Panc1 (cell line): ENCODE measurements around the gene GSG1L. TPM values are rescaled to one million over a fixed set of nuclear protein-coding genes. Genes with fewer than 3 reads are reported as not detected.

Source experiments
- ATAC-seq: fragments of 200-7000 bp; cut with Tn5 transposase; 2 replicates; pipeline ENCODE4 v1.9.1; 2020; ENCODE audit warnings: mild to moderate bottlenecking, moderate library complexity
- BruUV-seq: library from RNA; stranded (reverse); fragments of 400-500 nt; replicated peaks from 2 replicates; lab custom pipeline; 2021; lab: Mats Ljungman, UMichigan
- CTCF ChIA-PET: fragments of 300-600 bp; sonication (Branson Sonifier 250); formaldehyde crosslinking; loops from one replicate; lab custom pipeline; 2022; ENCODE audit warnings: antibody characterized with exemption; lab: Charles Lee
- POLR2A ChIA-PET: fragments of 300-600 bp; sonication (Branson Sonifier 250); formaldehyde crosslinking; loops from one replicate; lab custom pipeline; 2022; ENCODE audit warnings: antibody characterized with exemption; lab: Charles Lee
- DNase-seq: peaks from one replicate; pipeline ENCODE4 v3.0.0-alpha.2; 2010; ENCODE audit warnings: low read depth, low spot score
- H3K27ac ChIP-seq: 2 replicates; pipeline ENCODE4 v1.5.1; 2011; ENCODE audit warnings: mild to moderate bottlenecking, low read length, inconsistent platforms
- H3K27me3 ChIP-seq: fragments of 200-500 bp; sonication (Bioruptor generic); 2 replicates; pipeline ENCODE4 v1.6.0; 2014; ENCODE audit warnings: low read length, inconsistent platforms; ENCODE audit not compliant: control insufficient read depth, insufficient read depth
- H3K36me3 ChIP-seq: fragments of 200-500 bp; sonication (Bioruptor generic); 2 replicates; pipeline ENCODE4 v1.5.1; 2014; ENCODE audit warnings: inconsistent platforms, mild to moderate bottlenecking, low read length, moderate library complexity; ENCODE audit not compliant: control insufficient read depth, insufficient read depth
- H3K4me1 ChIP-seq: 2 replicates; pipeline ENCODE4 v1.5.1; 2011; ENCODE audit warnings: inconsistent platforms, mild to moderate bottlenecking, low read length, moderate library complexity; ENCODE audit not compliant: control insufficient read depth, insufficient read depth
- H3K4me3 ChIP-seq, 2 experiments: 2 replicates each; pipeline ENCODE4 v1.5.1; 2011 to 2012; ENCODE audit warnings: low read depth in 2 of 2, low read length in 2 of 2, mild to moderate bottlenecking in 2 of 2, inconsistent platforms in 1 of 2, moderate library complexity in 1 of 2
- H3K9me3 ChIP-seq: fragments of 200-500 bp; sonication (Bioruptor generic); 2 replicates; pipeline ENCODE4 v1.5.1; 2014; ENCODE audit warnings: low read depth, mild to moderate bottlenecking, inconsistent platforms, low read length, moderate library complexity; ENCODE audit not compliant: control insufficient read depth, insufficient read depth
- POLR2AphosphoS5 ChIP-seq: IDR thresholded peaks from 2 replicates; pipeline ENCODE4 v1.6.1; 2012; ENCODE audit warnings: mild to moderate bottlenecking, low read depth, low read length, moderate library complexity
- SIN3A ChIP-seq: IDR thresholded peaks from 2 replicates; pipeline ENCODE4 v1.6.1; 2012; ENCODE audit warnings: low read depth, mild to moderate bottlenecking, low read length, moderate library complexity, borderline replicate concordance; ENCODE audit not compliant: insufficient read depth
- TCF7L2 ChIP-seq: IDR thresholded peaks from 2 replicates; pipeline ENCODE4 v1.6.1; 2011; ENCODE audit warnings: mild to moderate bottlenecking, low read depth, low read length, inconsistent platforms
- in situ Hi-C: cut with HindIII; loops from 2 replicates; pipeline ENCODE4 v1.10.0; 2016; ENCODE audit warnings: low sequenced_read_pairs, low pct_unique_long_range_greater_than_20kb
- intact Hi-C: fragments of 100-400 bp; cut with micrococcal nuclease; formaldehyde crosslinking; loops from one replicate; pipeline ENCODE4 v1.10.0; 2022; ENCODE audit not compliant: unreplicated experiment
- total RNA-seq: library from RNA; stranded (reverse); gene quantifications from one replicate; pipeline ENCODE4 v1.2.1, GENCODE V29; 2021; ENCODE audit not compliant: unreplicated experiment
- TF ChIP-seq, protein P1 (sequence below), 2 experiments: IDR thresholded peaks; 2 replicates each; pipeline ENCODE4 v1.6.1; 2011 to 2012; ENCODE audit warnings: low read depth in 2 of 2, control low read depth in 1 of 2, low read length in 1 of 2, mild to moderate bottlenecking in 1 of 2, moderate library complexity in 1 of 2; ENCODE audit not compliant: insufficient read depth in 1 of 2
- TF ChIP-seq, protein P2 (sequence below): fragments of 450-650 bp; IDR thresholded peaks from 2 replicates; pipeline ENCODE4 v1.5.1; 2017; ENCODE audit warnings: mild to moderate bottlenecking

Gene GSG1L
- total RNA-seq, 1 experiment from 2014 or later: 0.08 TPM

- H3K4me1 ChIP-seq: no peaks in the 10 kb centered on the region
- H3K4me3 ChIP-seq: no peak overlapping the region
- H3K27me3 ChIP-seq: peaks cover 16% of the 10 kb centered on the region
- no peak for ATAC-seq
- intact Hi-C loops: no loop called here
- H3K27ac ChIP-seq: no peak overlapping the region
- in situ Hi-C loops: no loop called here
- ChIA-PET POLR2A (no interaction called here), CTCF (no interaction called here)
- DNase-seq: no peak
- TF ChIP-seq TCF7L2 (no peak), POLR2AphosphoS5 (no peak), SIN3A (no peak)
- TF ChIP-seq, protein P1, sequence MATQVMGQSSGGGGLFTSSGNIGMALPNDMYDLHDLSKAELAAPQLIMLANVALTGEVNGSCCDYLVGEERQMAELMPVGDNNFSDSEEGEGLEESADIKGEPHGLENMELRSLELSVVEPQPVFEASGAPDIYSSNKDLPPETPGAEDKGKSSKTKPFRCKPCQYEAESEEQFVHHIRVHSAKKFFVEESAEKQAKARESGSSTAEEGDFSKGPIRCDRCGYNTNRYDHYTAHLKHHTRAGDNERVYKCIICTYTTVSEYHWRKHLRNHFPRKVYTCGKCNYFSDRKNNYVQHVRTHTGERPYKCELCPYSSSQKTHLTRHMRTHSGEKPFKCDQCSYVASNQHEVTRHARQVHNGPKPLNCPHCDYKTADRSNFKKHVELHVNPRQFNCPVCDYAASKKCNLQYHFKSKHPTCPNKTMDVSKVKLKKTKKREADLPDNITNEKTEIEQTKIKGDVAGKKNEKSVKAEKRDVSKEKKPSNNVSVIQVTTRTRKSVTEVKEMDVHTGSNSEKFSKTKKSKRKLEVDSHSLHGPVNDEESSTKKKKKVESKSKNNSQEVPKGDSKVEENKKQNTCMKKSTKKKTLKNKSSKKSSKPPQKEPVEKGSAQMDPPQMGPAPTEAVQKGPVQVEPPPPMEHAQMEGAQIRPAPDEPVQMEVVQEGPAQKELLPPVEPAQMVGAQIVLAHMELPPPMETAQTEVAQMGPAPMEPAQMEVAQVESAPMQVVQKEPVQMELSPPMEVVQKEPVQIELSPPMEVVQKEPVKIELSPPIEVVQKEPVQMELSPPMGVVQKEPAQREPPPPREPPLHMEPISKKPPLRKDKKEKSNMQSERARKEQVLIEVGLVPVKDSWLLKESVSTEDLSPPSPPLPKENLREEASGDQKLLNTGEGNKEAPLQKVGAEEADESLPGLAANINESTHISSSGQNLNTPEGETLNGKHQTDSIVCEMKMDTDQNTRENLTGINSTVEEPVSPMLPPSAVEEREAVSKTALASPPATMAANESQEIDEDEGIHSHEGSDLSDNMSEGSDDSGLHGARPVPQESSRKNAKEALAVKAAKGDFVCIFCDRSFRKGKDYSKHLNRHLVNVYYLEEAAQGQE (IDR thresholded peaks at IDR 0.05; ENCODE audit: insufficient read depth in 1 of 2, low read depth in 2 of 2, low read length in 1 of 2): no peak
- TF ChIP-seq, protein P2, sequence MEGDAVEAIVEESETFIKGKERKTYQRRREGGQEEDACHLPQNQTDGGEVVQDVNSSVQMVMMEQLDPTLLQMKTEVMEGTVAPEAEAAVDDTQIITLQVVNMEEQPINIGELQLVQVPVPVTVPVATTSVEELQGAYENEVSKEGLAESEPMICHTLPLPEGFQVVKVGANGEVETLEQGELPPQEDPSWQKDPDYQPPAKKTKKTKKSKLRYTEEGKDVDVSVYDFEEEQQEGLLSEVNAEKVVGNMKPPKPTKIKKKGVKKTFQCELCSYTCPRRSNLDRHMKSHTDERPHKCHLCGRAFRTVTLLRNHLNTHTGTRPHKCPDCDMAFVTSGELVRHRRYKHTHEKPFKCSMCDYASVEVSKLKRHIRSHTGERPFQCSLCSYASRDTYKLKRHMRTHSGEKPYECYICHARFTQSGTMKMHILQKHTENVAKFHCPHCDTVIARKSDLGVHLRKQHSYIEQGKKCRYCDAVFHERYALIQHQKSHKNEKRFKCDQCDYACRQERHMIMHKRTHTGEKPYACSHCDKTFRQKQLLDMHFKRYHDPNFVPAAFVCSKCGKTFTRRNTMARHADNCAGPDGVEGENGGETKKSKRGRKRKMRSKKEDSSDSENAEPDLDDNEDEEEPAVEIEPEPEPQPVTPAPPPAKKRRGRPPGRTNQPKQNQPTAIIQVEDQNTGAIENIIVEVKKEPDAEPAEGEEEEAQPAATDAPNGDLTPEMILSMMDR: no peak
- no peaks in the 10 kb centered on the region for H3K9me3 ChIP-seq
- no TSS peak for BruUV-seq
- no peaks in the 10 kb centered on the region; the same call in 1 of the 2 replicates for H3K36me3 ChIP-seq
These were observed 245.3 kb downstream of the GSG1L start for GRCh38 chr16:27818246-27818645.

DNA sequence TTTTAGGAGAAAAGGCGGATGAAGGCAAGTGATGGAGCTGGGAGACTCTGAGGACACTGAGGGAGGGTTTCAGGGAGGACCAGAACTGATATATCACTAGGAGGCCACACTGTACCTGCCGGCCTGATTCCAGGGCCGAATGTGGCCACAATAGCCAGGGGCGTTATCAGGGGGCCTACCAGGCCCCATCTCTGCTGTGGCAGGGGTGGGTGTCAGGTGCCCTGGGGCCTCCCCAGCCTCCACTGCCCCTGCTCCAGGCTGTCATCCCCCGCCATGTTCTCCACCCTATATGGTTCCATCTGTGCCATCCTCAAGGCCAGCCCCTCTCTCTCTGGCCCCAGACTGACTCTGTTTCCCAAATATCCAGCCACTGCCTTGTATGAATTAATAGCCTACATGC is 246.5 kb downstream of the GSG1L start:
- Histone ChIP-seq H3K36me3 (no peaks in the 10 kb centered on the region; the same call in 1 of the 2 replicates), H3K4me3 (no peak overlapping the region), H3K27ac (no peak overlapping the region), H3K27me3 (peaks cover 16% of the 10 kb centered on the region), H3K9me3 (no peaks in the 10 kb centered on the region), H3K4me1 (no peaks in the 10 kb centered on the region)
- no peak for DNase-seq
- in situ Hi-C loops (no loop called here), intact Hi-C loops (no loop called here)
- ChIA-PET CTCF (no interaction called here), POLR2A (no interaction called here)
- TF ChIP-seq, protein P1 (IDR thresholded peaks at IDR 0.05; ENCODE audit: insufficient read depth in 1 of 2, low read depth in 2 of 2, low read length in 1 of 2): no peak
- TF ChIP-seq, protein P2: no peak
- no peak for TF ChIP-seq POLR2AphosphoS5
- TF ChIP-seq SIN3A: no peak
- no peak for TF ChIP-seq TCF7L2
- no peak for ATAC-seq
- BruUV-seq: no TSS peak
